ENCODE measurements around the gene KLF15.

KLF15 gene

GRCh38 chr3:126304291-126304690 lies 52.9 kb downstream of the KLF15 start:
- DNase-seq = no peak

GRCh38 chr3:126303272-126303671 lies 53.9 kb downstream of the KLF15 start:
- no peak for DNase-seq

- DNase-seq = no peak
Observed at GRCh38 chr3:126300761-126301481, 56.3 kb downstream of the KLF15 start.

GRCh38 chr3:126300001-126300760 lies 57.0 kb downstream of the KLF15 start:
- no peak for DNase-seq

- no peak for DNase-seq
Observed at GRCh38 chr3:126295407-126295939, 61.7 kb downstream of the KLF15 start.

- no peak for DNase-seq
Observed at GRCh38 chr3:126294211-126294808, 62.9 kb downstream of the KLF15 start.

GRCh38 chr3:126293370-126294082 lies 63.7 kb downstream of the KLF15 start:
- no peak for DNase-seq

Data from SHP77 (cell line).